MCF 10A (cell line): ENCODE data around the gene GJA4. TPM values are rescaled to one million over a fixed set of nuclear protein-coding genes. Genes with fewer than 3 reads are reported as not detected.

Experiments used
- BruUV-seq: library from RNA; stranded (reverse); fragments of 400-500 nt; replicated peaks from 2 replicates; lab custom pipeline; 2021; lab: Mats Ljungman, UMichigan
- CTCF ChIA-PET: fragments of 300-600 bp; sonication (Branson Sonifier 250); formaldehyde crosslinking; extraction: SDS; loops from one replicate; lab custom pipeline; 2021; ENCODE audit warnings: antibody characterized with exemption, inconsistent platforms; lab: Yijun Ruan, JAX
- POLR2A ChIA-PET: fragments of 300-600, 350-650 bp; sonication (Branson Sonifier 250); formaldehyde crosslinking; extraction: SDS; loops from one replicate; lab custom pipeline; 2020; ENCODE audit warnings: antibody characterized with exemption, inconsistent platforms; lab: Yijun Ruan, JAX
- DNase-seq: peaks from one replicate; pipeline ENCODE4 v3.0.0-alpha.2; 2018; ENCODE audit not compliant: unreplicated experiment
- H3K27ac Mint-ChIP-seq: one replicate; pipeline ENCODE4 v1.8.0; 2022; ENCODE audit warnings: mild to moderate bottlenecking, low read depth, mixed read lengths; ENCODE audit not compliant: unreplicated experiment
- H3K27me3 Mint-ChIP-seq: one replicate; pipeline ENCODE4 v1.8.0; 2022; ENCODE audit warnings: mixed read lengths; ENCODE audit not compliant: insufficient read depth, unreplicated experiment
- H3K36me3 Mint-ChIP-seq: one replicate; pipeline ENCODE4 v1.8.0; 2022; ENCODE audit warnings: mild to moderate bottlenecking, moderate library complexity, mixed read lengths; ENCODE audit not compliant: insufficient read depth, unreplicated experiment
- H3K4me1 Mint-ChIP-seq: one replicate; pipeline ENCODE4 v1.8.0; 2022; ENCODE audit warnings: mixed read lengths; ENCODE audit not compliant: insufficient read depth, unreplicated experiment
- H3K4me3 Mint-ChIP-seq: one replicate; pipeline ENCODE4 v1.8.0; 2022; ENCODE audit warnings: mild to moderate bottlenecking, moderate library complexity, mixed read lengths; ENCODE audit not compliant: unreplicated experiment
- H3K9me3 Mint-ChIP-seq: one replicate; pipeline ENCODE4 v1.8.0; 2022; ENCODE audit warnings: mixed read lengths; ENCODE audit not compliant: unreplicated experiment
- intact Hi-C: fragments of 100-400 bp; cut with micrococcal nuclease; formaldehyde crosslinking; loops from 2 replicates; pipeline ENCODE4 v1.14.1; 2022
- total RNA-seq: library from RNA; stranded (reverse); gene quantifications from 2 replicates; pipeline ENCODE4 v1.2.3, GENCODE V29; 2022
- TF ChIP-seq, protein P1 (sequence below): fragments of 200-600 bp; IDR thresholded peaks from one replicate; pipeline ENCODE4 v1.8.0; 2022; ENCODE audit warnings: antibody characterized with exemption, mild to moderate bottlenecking; ENCODE audit not compliant: unreplicated experiment

GJA4 gene
- total RNA-seq, 1 experiment from 2014 or later, result not detected

DNA sequence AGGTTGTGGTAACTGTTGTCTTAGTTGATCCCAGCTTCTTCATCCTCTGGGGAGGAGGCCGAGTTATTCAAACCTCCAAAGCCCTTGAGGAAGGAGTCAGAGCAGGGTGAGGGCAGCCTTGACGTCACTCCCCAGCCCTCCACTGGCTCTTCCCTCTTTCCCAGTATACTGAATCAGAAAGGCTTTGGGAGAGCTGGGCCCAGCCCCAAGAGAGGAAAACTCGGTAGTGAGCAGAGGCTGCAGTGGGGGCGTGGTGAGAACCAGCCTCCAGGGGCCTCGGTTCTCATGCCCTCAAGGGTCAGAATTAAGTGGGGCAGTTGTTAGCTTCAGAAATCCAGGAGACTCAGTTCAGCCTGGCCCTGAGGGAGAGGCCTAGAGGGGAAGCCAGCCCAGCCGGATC, 1.8 kb upstream of the GJA4 start:
- ChIA-PET CTCF (interaction anchor here (0.9 to 1.9 kb wide), 2 partner anchors 62 to 768 kb away, joined by 4 to 10 read pairs; no protein-coding TSS in a partner anchor), POLR2A (no interaction called here)
- DNase-seq, result no peak
- intact Hi-C loops, result no loop called here
- TF ChIP-seq, protein P1, sequence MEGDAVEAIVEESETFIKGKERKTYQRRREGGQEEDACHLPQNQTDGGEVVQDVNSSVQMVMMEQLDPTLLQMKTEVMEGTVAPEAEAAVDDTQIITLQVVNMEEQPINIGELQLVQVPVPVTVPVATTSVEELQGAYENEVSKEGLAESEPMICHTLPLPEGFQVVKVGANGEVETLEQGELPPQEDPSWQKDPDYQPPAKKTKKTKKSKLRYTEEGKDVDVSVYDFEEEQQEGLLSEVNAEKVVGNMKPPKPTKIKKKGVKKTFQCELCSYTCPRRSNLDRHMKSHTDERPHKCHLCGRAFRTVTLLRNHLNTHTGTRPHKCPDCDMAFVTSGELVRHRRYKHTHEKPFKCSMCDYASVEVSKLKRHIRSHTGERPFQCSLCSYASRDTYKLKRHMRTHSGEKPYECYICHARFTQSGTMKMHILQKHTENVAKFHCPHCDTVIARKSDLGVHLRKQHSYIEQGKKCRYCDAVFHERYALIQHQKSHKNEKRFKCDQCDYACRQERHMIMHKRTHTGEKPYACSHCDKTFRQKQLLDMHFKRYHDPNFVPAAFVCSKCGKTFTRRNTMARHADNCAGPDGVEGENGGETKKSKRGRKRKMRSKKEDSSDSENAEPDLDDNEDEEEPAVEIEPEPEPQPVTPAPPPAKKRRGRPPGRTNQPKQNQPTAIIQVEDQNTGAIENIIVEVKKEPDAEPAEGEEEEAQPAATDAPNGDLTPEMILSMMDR, result no peak
- Mint-ChIP-seq H3K9me3 (no peaks in the 10 kb centered on the region), H3K27ac (no peak overlapping the region), H3K4me3 (no peak overlapping the region), H3K27me3 (no peaks in the 10 kb centered on the region), H3K4me1 (peaks cover 9% of the 10 kb centered on the region), H3K36me3 (peaks cover 12% of the 10 kb centered on the region)
- BruUV-seq, result no TSS peak

DNA sequence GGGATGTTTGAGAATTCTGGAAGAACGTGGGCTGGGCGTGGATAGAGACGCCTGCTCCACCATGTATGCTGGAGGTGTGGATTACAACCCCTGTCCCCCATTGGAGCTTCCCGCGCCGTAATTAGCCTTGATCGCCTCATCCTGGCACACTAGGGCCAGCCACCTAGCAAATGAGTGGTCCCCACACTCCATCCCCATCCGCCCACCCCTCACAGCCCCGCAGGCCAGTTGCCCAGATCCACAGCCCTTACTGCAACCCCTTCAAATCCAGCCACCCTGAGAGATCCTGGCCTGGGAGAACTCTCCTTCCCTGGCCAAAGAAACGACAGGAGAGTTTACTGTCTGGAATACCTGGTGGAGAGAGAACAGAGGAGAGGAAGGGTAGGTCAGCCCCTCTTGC, 375 bp upstream of the GJA4 start:
- intact Hi-C loops, result no loop called here
- Mint-ChIP-seq H3K27me3 (no peaks in the 10 kb centered on the region), H3K4me3 (no peak overlapping the region), H3K4me1 (no peaks in the 10 kb centered on the region), H3K36me3 (no peaks in the 10 kb centered on the region), H3K9me3 (no peaks in the 10 kb centered on the region), H3K27ac (no peak overlapping the region)
- BruUV-seq, result no TSS peak
- no peak for DNase-seq
- TF ChIP-seq, protein P1, result no peak
- ChIA-PET POLR2A (no interaction called here), CTCF (interaction anchor here (0.5 kb wide), 1 partner anchor 39 kb away, joined by 3 read pairs; no protein-coding TSS in a partner anchor)

DNA sequence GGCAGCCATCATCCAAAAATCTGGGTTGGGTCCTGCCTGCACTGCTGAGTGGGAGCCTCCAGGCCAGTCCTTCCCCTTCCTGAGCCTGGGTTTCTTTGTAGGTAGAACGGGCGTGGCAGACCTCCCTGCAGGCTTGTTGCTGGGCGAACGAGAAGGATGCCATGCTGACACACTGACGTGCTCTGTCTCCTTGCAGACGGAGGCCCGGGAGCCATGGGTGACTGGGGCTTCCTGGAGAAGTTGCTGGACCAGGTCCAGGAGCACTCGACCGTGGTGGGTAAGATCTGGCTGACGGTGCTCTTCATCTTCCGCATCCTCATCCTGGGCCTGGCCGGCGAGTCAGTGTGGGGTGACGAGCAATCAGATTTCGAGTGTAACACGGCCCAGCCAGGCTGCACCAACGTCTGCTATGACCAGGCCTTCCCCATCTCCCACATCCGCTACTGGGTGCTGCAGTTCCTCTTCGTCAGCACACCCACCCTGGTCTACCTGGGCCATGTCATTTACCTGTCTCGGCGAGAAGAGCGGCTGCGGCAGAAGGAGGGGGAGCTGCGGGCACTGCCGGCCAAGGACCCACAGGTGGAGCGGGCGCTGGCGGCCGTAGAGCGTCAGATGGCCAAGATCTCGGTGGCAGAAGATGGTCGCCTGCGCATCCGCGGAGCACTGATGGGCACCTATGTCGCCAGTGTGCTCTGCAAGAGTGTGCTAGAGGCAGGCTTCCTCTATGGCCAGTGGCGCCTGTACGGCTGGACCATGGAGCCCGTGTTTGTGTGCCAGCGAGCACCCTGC, 1.4 kb downstream of the GJA4 start:
- Mint-ChIP-seq H3K27ac (no peak overlapping the region), H3K9me3 (no peaks in the 10 kb centered on the region), H3K4me1 (no peaks in the 10 kb centered on the region), H3K27me3 (no peaks in the 10 kb centered on the region), H3K4me3 (no peak overlapping the region), H3K36me3 (no peaks in the 10 kb centered on the region)
- no peak for DNase-seq
- TF ChIP-seq, protein P1, result no peak
- POLR2A ChIA-PET, result no interaction called here
- CTCF ChIA-PET, result no interaction called here
- BruUV-seq, result no TSS peak
- intact Hi-C loops, result no loop called here

DNA sequence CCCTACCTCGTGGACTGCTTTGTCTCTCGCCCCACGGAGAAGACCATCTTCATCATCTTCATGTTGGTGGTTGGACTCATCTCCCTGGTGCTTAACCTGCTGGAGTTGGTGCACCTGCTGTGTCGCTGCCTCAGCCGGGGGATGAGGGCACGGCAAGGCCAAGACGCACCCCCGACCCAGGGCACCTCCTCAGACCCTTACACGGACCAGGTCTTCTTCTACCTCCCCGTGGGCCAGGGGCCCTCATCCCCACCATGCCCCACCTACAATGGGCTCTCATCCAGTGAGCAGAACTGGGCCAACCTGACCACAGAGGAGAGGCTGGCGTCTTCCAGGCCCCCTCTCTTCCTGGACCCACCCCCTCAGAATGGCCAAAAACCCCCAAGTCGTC, 2.0 kb downstream of the GJA4 start:
- Mint-ChIP-seq H3K9me3 (no peaks in the 10 kb centered on the region), H3K4me1 (no peaks in the 10 kb centered on the region), H3K27ac (no peak overlapping the region), H3K27me3 (no peaks in the 10 kb centered on the region), H3K36me3 (no peaks in the 10 kb centered on the region), H3K4me3 (no peak overlapping the region)
- TF ChIP-seq, protein P1, result no peak
- ChIA-PET POLR2A (no interaction called here), CTCF (no interaction called here)
- DNase-seq, result no peak
- intact Hi-C loops, result no loop called here
- no TSS peak for BruUV-seq
